WTC11 (cell line): ENCODE data around the gene STRN3. TPM values are rescaled to one million over a fixed set of nuclear protein-coding genes. Genes with fewer than 3 reads are reported as not detected.

Source experiments
- ATAC-seq: fragments of 200-7000 bp; cut with Tn5 transposase; 2 replicates; pipeline ENCODE4 v1.10.0; 2021; ENCODE audit warnings: mild to moderate bottlenecking, moderate library complexity
- CTCF ChIA-PET: fragments of 300-600 bp; sonication (Branson Sonifier 250); formaldehyde crosslinking; loops from one replicate; lab custom pipeline; 2021; ENCODE audit warnings: antibody characterized with exemption; lab: Charles Lee
- POLR2A ChIA-PET: fragments of 350-600 bp; sonication (Branson Sonifier 250); formaldehyde crosslinking; loops from one replicate; lab custom pipeline; 2021; ENCODE audit warnings: antibody characterized with exemption; lab: Charles Lee
- DNase-seq: peaks from one replicate; pipeline ENCODE4 v3.0.0; 2021; ENCODE audit warnings: low spot score
- H3K27ac Mint-ChIP-seq: 2 replicates; pipeline ENCODE4 v1.8.0; 2021; ENCODE audit warnings: mixed read lengths
- H3K27me3 Mint-ChIP-seq: 2 replicates; pipeline ENCODE4 v1.8.0; 2021; ENCODE audit warnings: low read depth, mild to moderate bottlenecking, moderate library complexity, mixed read lengths
- H3K36me3 Mint-ChIP-seq: 2 replicates; pipeline ENCODE4 v1.8.0; 2021; ENCODE audit warnings: mixed read lengths
- H3K4me1 Mint-ChIP-seq: 2 replicates; pipeline ENCODE4 v1.8.0; 2022; ENCODE audit warnings: mixed read lengths
- H3K4me3 Mint-ChIP-seq: 2 replicates; pipeline ENCODE4 v1.8.0; 2021; ENCODE audit warnings: mild to moderate bottlenecking, moderate library complexity, mixed read lengths
- H3K9me3 Mint-ChIP-seq: 2 replicates; pipeline ENCODE4 v1.8.0; 2021; ENCODE audit warnings: mixed read lengths
- CREB1 ChIP-seq: sonication (generic); formaldehyde crosslinking; IDR thresholded peaks from 2 replicates; pipeline ENCODE4 v1.8.0; 2023; ENCODE audit warnings: mild to moderate bottlenecking, missing genetic modification reagents
- ESRRA ChIP-seq: sonication (generic); formaldehyde crosslinking; IDR thresholded peaks from 2 replicates; pipeline ENCODE4 v1.8.1; 2022; ENCODE audit warnings: mild to moderate bottlenecking, missing genetic modification reagents, borderline replicate concordance
- SMAD4 ChIP-seq: sonication (generic); formaldehyde crosslinking; IDR thresholded peaks from 2 replicates; pipeline ENCODE4 v1.8.0; 2022; ENCODE audit warnings: mild to moderate bottlenecking, missing genetic modification reagents
- SOX15 ChIP-seq: fragments of 250-450 bp; sonication (Bioruptor Pico); IDR thresholded peaks from 2 replicates; pipeline ENCODE4 v1.9.0; 2021; ENCODE audit warnings: mild to moderate bottlenecking
- TEAD1 ChIP-seq: sonication (generic); formaldehyde crosslinking; IDR thresholded peaks from 2 replicates; pipeline ENCODE4 v1.8.0; 2022; ENCODE audit warnings: mild to moderate bottlenecking, missing genetic modification reagents
- ZBTB21 ChIP-seq: sonication (generic); formaldehyde crosslinking; IDR thresholded peaks from 2 replicates; pipeline ENCODE4 v1.8.1; 2023; ENCODE audit warnings: mild to moderate bottlenecking, missing genetic modification reagents, borderline replicate concordance
- ZNF232 ChIP-seq: sonication (generic); formaldehyde crosslinking; IDR thresholded peaks from 2 replicates; pipeline ENCODE4 v1.8.0; 2022; ENCODE audit warnings: mild to moderate bottlenecking, missing genetic modification reagents
- ZNF396 ChIP-seq: fragments of 250-450 bp; sonication (Bioruptor Pico); IDR thresholded peaks from 2 replicates; pipeline ENCODE4 v1.8.0; 2021; ENCODE audit warnings: mild to moderate bottlenecking, moderate library complexity, borderline replicate concordance
- ZNF416 ChIP-seq: fragments of 250-450 bp; sonication (Bioruptor Pico); IDR thresholded peaks from 2 replicates; pipeline ENCODE4 v1.9.0; 2021; ENCODE audit warnings: mild to moderate bottlenecking, inconsistent platforms
- ZNF671 ChIP-seq: fragments of 250-450 bp; sonication (Bioruptor Pico); IDR thresholded peaks from 2 replicates; pipeline ENCODE4 v1.8.0; 2021; ENCODE audit warnings: mild to moderate bottlenecking
- total RNA-seq: library from RNA; stranded (reverse); gene quantifications from 3 replicates; pipeline ENCODE4 v1.2.3, GENCODE V29; 2021
- TF ChIP-seq, protein P1 (sequence below): sonication (generic); formaldehyde crosslinking; conservative IDR thresholded peaks from 2 replicates; pipeline ENCODE4 v1.8.1; 2023; ENCODE audit warnings: mild to moderate bottlenecking, low read depth, missing genetic modification reagents, moderate library complexity
- TF ChIP-seq, protein P2 (sequence below): sonication (generic); formaldehyde crosslinking; IDR thresholded peaks from 2 replicates; pipeline ENCODE4 v1.8.1; 2022; ENCODE audit warnings: missing genetic modification reagents, borderline replicate concordance
- TF ChIP-seq, protein P3 (sequence below): fragments of 250-450 bp; sonication (Bioruptor Pico); IDR thresholded peaks from 2 replicates; pipeline ENCODE4 v1.9.0; 2021; ENCODE audit warnings: mild to moderate bottlenecking
- TF ChIP-seq, protein P4 (sequence below): sonication (generic); formaldehyde crosslinking; IDR thresholded peaks from 2 replicates; pipeline ENCODE4 v1.8.1; 2023; ENCODE audit warnings: mild to moderate bottlenecking, missing genetic modification reagents, moderate library complexity
- TF ChIP-seq, protein P5 (sequence below): sonication (generic); formaldehyde crosslinking; IDR thresholded peaks from 2 replicates; pipeline ENCODE4 v1.8.0; 2022; ENCODE audit warnings: missing genetic modification reagents
- TF ChIP-seq, protein P6 (sequence below): sonication (generic); formaldehyde crosslinking; IDR thresholded peaks from 2 replicates; pipeline ENCODE4 v1.8.0; 2022; ENCODE audit warnings: mild to moderate bottlenecking, missing genetic modification reagents
- TF ChIP-seq, protein P7 (sequence below): sonication (generic); formaldehyde crosslinking; IDR thresholded peaks from 2 replicates; pipeline ENCODE4 v1.8.1; 2023; ENCODE audit warnings: mild to moderate bottlenecking, missing genetic modification reagents
- TF ChIP-seq, protein P8 (sequence below): sonication (generic); formaldehyde crosslinking; IDR thresholded peaks from 2 replicates; pipeline ENCODE4 v1.8.0; 2022; ENCODE audit warnings: mild to moderate bottlenecking, missing genetic modification reagents
- TF ChIP-seq, protein P9 (sequence below): sonication (generic); formaldehyde crosslinking; IDR thresholded peaks from 2 replicates; pipeline ENCODE4 v1.8.0; 2022; ENCODE audit warnings: mild to moderate bottlenecking, missing genetic modification reagents

Gene STRN3
- total RNA-seq, 1 experiment from 2014 or later, result 37.1 TPM

DNA sequence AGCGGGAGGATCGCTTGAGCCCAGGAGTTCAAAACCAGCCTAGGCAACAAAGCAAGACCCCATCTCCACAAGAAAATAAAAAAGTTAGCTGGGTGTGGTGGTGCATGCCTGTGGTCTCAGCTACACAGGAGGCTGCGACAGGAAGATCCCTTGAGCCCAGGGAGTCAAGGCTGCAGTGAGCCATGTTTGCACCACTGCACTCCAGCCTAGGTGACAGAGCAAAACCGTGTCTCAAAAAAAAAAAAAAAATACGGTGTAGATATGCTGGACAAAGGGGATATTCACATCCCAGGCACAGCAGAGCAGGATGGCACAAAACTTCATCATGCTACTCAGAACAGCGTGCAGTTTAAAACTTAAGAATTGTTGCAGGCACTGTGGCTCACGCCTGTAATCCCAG, 24.8 kb upstream of the STRN3 start (continued):
- TF ChIP-seq, protein P1, sequence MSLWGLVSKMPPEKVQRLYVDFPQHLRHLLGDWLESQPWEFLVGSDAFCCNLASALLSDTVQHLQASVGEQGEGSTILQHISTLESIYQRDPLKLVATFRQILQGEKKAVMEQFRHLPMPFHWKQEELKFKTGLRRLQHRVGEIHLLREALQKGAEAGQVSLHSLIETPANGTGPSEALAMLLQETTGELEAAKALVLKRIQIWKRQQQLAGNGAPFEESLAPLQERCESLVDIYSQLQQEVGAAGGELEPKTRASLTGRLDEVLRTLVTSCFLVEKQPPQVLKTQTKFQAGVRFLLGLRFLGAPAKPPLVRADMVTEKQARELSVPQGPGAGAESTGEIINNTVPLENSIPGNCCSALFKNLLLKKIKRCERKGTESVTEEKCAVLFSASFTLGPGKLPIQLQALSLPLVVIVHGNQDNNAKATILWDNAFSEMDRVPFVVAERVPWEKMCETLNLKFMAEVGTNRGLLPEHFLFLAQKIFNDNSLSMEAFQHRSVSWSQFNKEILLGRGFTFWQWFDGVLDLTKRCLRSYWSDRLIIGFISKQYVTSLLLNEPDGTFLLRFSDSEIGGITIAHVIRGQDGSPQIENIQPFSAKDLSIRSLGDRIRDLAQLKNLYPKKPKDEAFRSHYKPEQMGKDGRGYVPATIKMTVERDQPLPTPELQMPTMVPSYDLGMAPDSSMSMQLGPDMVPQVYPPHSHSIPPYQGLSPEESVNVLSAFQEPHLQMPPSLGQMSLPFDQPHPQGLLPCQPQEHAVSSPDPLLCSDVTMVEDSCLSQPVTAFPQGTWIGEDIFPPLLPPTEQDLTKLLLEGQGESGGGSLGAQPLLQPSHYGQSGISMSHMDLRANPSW, result no peak
- no peak for TF ChIP-seq TEAD1 (CRISPR knock-in tag)
- no peak for TF ChIP-seq ESRRA

DNA sequence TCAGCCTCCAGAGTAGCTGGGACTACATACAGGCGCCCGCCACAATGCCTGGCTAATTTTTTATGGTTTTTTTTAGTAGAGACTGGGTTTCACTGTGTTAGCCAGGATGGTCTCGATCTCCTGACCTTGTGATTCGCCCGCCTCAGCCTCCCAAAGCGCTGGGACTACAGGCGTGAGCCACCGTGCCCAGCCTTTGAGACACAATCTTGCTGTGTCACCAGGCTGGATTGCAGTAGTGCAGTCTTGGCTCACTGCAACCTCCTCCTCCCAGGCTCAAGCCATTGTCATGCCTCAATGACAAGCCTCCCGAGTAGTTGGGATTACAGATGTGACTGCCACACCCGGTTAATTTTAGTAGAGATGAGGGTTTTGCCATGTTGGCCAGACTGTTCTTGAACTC, 21.3 kb upstream of the STRN3 start:
- Mint-ChIP-seq H3K27ac (no peak overlapping the region), H3K4me1 (peaks cover 11% of the 10 kb centered on the region), H3K9me3 (peaks cover 3% of the 10 kb centered on the region; the same call in 1 of the 2 replicates), H3K36me3 (0 out of 2 replicates have a peak, but pooled peaks cover 3% of the 10 kb centered on the region), H3K27me3 (no peaks in the 10 kb centered on the region), H3K4me3 (no peak overlapping the region)
- DNase-seq (no peak), ATAC-seq (no peak)
- CTCF ChIA-PET, result no interaction called here
- POLR2A ChIA-PET, result no interaction called here
- TF ChIP-seq SMAD4 (CRISPR knock-in tag), result no peak
- TF ChIP-seq SOX15 (CRISPR knock-in tag), result no peak
- TF ChIP-seq, protein P2, sequence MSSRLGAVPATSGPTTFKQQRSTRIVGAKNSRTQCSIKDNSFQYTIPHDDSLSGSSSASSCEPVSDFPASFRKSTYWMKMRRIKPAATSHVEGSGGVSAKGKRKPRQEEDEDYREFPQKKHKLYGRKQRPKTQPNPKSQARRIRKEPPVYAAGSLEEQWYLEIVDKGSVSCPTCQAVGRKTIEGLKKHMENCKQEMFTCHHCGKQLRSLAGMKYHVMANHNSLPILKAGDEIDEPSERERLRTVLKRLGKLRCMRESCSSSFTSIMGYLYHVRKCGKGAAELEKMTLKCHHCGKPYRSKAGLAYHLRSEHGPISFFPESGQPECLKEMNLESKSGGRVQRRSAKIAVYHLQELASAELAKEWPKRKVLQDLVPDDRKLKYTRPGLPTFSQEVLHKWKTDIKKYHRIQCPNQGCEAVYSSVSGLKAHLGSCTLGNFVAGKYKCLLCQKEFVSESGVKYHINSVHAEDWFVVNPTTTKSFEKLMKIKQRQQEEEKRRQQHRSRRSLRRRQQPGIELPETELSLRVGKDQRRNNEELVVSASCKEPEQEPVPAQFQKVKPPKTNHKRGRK (CRISPR knock-in tag), result no peak
- no peak for TF ChIP-seq ZNF416 (CRISPR knock-in tag)
- TF ChIP-seq, protein P3, sequence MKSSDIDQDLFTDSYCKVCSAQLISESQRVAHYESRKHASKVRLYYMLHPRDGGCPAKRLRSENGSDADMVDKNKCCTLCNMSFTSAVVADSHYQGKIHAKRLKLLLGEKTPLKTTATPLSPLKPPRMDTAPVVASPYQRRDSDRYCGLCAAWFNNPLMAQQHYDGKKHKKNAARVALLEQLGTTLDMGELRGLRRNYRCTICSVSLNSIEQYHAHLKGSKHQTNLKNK, result no peak
- TF ChIP-seq, protein P1, result no peak
- no peak for TF ChIP-seq CREB1 (CRISPR knock-in tag)
- TF ChIP-seq, protein P4, sequence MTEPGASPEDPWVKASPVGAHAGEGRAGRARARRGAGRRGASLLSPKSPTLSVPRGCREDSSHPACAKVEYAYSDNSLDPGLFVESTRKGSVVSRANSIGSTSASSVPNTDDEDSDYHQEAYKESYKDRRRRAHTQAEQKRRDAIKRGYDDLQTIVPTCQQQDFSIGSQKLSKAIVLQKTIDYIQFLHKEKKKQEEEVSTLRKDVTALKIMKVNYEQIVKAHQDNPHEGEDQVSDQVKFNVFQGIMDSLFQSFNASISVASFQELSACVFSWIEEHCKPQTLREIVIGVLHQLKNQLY, result no peak
- TF ChIP-seq, protein P5, sequence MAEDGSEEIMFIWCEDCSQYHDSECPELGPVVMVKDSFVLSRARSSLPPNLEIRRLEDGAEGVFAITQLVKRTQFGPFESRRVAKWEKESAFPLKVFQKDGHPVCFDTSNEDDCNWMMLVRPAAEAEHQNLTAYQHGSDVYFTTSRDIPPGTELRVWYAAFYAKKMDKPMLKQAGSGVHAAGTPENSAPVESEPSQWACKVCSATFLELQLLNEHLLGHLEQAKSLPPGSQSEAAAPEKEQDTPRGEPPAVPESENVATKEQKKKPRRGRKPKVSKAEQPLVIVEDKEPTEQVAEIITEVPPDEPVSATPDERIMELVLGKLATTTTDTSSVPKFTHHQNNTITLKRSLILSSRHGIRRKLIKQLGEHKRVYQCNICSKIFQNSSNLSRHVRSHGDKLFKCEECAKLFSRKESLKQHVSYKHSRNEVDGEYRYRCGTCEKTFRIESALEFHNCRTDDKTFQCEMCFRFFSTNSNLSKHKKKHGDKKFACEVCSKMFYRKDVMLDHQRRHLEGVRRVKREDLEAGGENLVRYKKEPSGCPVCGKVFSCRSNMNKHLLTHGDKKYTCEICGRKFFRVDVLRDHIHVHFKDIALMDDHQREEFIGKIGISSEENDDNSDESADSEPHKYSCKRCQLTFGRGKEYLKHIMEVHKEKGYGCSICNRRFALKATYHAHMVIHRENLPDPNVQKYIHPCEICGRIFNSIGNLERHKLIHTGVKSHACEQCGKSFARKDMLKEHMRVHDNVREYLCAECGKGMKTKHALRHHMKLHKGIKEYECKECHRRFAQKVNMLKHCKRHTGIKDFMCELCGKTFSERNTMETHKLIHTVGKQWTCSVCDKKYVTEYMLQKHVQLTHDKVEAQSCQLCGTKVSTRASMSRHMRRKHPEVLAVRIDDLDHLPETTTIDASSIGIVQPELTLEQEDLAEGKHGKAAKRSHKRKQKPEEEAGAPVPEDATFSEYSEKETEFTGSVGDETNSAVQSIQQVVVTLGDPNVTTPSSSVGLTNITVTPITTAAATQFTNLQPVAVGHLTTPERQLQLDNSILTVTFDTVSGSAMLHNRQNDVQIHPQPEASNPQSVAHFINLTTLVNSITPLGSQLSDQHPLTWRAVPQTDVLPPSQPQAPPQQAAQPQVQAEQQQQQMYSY, result no peak
- no peak for TF ChIP-seq ZBTB21 (CRISPR knock-in tag)
- no peak for TF ChIP-seq ZNF232 (CRISPR knock-in tag)
- TF ChIP-seq, protein P6, sequence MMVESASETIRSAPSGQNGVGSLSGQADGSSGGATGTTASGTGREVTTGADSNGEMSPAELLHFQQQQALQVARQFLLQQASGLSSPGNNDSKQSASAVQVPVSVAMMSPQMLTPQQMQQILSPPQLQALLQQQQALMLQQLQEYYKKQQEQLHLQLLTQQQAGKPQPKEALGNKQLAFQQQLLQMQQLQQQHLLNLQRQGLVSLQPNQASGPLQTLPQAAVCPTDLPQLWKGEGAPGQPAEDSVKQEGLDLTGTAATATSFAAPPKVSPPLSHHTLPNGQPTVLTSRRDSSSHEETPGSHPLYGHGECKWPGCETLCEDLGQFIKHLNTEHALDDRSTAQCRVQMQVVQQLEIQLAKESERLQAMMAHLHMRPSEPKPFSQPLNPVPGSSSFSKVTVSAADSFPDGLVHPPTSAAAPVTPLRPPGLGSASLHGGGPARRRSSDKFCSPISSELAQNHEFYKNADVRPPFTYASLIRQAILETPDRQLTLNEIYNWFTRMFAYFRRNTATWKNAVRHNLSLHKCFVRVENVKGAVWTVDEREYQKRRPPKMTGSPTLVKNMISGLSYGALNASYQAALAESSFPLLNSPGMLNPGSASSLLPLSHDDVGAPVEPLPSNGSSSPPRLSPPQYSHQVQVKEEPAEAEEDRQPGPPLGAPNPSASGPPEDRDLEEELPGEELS, result no peak
- no peak for TF ChIP-seq ZNF671
- TF ChIP-seq, protein P7, sequence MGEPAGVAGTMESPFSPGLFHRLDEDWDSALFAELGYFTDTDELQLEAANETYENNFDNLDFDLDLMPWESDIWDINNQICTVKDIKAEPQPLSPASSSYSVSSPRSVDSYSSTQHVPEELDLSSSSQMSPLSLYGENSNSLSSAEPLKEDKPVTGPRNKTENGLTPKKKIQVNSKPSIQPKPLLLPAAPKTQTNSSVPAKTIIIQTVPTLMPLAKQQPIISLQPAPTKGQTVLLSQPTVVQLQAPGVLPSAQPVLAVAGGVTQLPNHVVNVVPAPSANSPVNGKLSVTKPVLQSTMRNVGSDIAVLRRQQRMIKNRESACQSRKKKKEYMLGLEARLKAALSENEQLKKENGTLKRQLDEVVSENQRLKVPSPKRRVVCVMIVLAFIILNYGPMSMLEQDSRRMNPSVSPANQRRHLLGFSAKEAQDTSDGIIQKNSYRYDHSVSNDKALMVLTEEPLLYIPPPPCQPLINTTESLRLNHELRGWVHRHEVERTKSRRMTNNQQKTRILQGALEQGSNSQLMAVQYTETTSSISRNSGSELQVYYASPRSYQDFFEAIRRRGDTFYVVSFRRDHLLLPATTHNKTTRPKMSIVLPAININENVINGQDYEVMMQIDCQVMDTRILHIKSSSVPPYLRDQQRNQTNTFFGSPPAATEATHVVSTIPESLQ (CRISPR knock-in tag), result no peak
- no peak for TF ChIP-seq ESRRA
- TF ChIP-seq, protein P8, sequence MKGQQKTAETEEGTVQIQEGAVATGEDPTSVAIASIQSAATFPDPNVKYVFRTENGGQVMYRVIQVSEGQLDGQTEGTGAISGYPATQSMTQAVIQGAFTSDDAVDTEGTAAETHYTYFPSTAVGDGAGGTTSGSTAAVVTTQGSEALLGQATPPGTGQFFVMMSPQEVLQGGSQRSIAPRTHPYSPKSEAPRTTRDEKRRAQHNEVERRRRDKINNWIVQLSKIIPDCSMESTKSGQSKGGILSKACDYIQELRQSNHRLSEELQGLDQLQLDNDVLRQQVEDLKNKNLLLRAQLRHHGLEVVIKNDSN (CRISPR knock-in tag), result no peak
- TF ChIP-seq, protein P9, sequence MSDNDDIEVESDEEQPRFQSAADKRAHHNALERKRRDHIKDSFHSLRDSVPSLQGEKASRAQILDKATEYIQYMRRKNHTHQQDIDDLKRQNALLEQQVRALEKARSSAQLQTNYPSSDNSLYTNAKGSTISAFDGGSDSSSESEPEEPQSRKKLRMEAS (CRISPR knock-in tag), result no peak
- TF ChIP-seq ZNF396 (CRISPR knock-in tag), result no peak
